HUES64 (cell line): ENCODE measurements around the gene NDUFA13.
A peak's percentile ranks its signal among the peaks of the same experiment; 100 is the strongest.

ENCODE experiments used
- H3K27ac ChIP-seq: 2 replicates; pipeline ENCODE4 v1.7.0; 2013; ENCODE audit warnings: low read depth, low read length, inconsistent platforms
- H3K27me3 ChIP-seq: 2 replicates; pipeline ENCODE4 v1.6.1; 2013; ENCODE audit warnings: mild to moderate bottlenecking, low read length; ENCODE audit not compliant: insufficient read depth
- H3K36me3 ChIP-seq: 2 replicates; pipeline ENCODE4 v1.6.1; 2013; ENCODE audit warnings: mild to moderate bottlenecking, low read length; ENCODE audit not compliant: insufficient read depth
- H3K4me1 ChIP-seq: 2 replicates; pipeline ENCODE4 v1.6.1; 2013; ENCODE audit warnings: mild to moderate bottlenecking, low read length, moderate library complexity; ENCODE audit not compliant: insufficient read depth
- H3K4me3 ChIP-seq: 2 replicates; pipeline ENCODE4 v1.5.1; 2013; ENCODE audit warnings: mild to moderate bottlenecking, low read length, moderate library complexity
- H3K9ac ChIP-seq: 2 replicates; pipeline ENCODE4 v1.6.1; 2013; ENCODE audit warnings: mild to moderate bottlenecking, low read depth, low read length
- H3K9me3 ChIP-seq: 2 replicates; pipeline ENCODE4 v1.6.1; 2013; ENCODE audit warnings: low read depth, low read length; ENCODE audit not compliant: insufficient read depth
- WGBS: fragments of 150-250, 120-280 bp; methylation state at CpG from one replicate; pipeline ENCODE4 v1.1.7; 2013; ENCODE audit warnings: missing lambda C conversion rate; 5-methylcytosine and 5-hydroxymethylcytosine counted together

NDUFA13 gene

DNA sequence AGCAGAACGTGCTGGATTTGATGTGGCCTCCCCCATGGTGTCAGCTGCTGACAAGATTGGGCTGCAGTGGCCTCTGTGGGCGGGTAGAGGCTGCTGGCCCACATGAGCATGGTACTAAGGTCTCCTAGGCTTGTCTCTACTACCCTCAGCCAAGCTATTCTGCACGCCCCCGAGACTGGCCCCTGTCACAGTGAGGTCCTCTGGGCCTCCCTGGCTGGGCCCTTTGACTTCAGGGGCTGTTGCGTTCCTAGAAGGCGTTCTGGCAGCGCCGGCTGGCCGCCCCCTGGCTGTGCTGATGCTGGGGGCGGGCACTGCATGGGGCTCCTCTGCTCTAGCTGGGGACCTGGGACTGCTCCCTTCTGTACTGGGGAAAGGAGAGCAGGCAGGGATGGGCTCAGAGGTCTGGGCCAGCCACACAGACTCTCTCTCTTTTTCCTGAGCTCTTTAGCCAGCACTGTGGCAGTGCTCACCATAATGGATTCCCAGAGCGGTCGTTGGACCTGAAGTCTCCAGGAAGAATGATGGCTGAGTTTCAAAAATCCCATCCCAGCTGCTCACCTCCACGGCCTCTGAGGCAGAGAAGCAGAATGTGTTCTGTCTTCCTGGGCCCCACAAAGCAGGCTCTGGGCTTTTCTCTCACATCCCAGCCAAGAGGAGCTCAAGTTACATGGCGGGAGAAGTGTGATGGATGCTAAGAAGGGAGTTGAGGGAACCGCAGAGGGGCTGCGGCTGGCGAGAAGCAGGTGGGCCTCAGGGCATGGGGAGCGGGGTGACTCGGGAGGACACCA lies 33.0 kb upstream of the NDUFA13 start:
- Histone ChIP-seq H3K36me3 (peaks cover 36% of the 10 kb centered on the region), H3K9ac (no peak overlapping the region), H3K27me3 (no peaks in the 10 kb centered on the region), H3K4me3 (no peak overlapping the region), H3K9me3 (no peaks in the 10 kb centered on the region), H3K4me1 (peaks cover 16% of the 10 kb centered on the region), H3K27ac (no peak overlapping the region)
- 93% methylated on average over 19 of the region's 19 CpGs for WGBS

DNA sequence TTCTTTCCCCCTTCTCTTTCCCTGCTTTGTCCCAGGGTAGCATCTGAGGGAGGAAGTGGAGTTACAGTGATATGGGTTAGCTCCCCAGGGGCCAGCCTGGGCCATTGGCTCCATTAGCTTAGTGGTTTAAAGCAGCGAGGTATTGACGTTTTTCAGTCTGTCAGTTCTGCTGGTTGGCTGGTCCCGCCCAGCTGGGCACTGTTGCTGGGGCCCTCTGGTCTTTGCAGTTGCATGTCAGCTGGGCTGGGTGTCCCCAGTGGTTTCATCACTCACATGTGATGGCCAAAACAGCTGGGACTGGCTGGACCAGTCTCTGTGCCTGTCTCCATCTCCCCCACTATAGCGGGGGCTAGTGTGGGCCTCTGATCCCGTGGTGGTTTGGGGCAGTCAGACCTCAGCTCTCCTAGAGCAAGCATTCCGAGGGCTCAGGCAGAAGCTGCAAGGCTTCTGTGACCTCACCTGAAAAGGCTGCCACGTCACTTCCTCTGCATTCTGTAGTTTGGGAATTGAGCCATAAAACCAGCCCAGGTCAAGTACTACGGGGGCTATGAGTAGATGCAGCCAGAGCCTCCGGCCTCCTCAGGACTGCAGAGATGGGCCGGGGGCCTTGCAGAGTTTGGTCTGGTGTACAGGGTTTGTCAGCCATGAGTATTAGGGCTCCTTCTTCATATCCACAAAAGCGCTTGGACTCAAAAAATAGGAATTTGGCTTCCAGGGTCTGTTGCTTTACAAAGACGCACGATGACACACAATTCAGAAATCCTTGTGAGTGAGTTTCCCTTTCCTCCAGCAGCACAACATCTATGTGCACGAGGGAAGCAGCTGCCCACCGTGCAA lies 30.6 kb upstream of the NDUFA13 start:
- H3K27me3 ChIP-seq, result no peaks in the 10 kb centered on the region
- 91% methylated on average over 15 of the region's 15 CpGs for WGBS
- H3K4me1 ChIP-seq, result peaks cover 37% of the 10 kb centered on the region
- peaks cover 26% of the 10 kb centered on the region for H3K36me3 ChIP-seq
- no peaks in the 10 kb centered on the region for H3K9me3 ChIP-seq
- H3K4me3 ChIP-seq, result no peak overlapping the region
- 0 out of 2 replicates have a peak overlapping the region, but pooled peaks have one; percentile 16 for H3K9ac ChIP-seq
- H3K27ac ChIP-seq, result peak overlapping the region; percentile 42; the same call in 1 of the 2 replicates

GRCh38 chr19:19485998-19486290 lies 30.1 kb upstream of the NDUFA13 start:
- Histone ChIP-seq H3K9me3 (no peaks in the 10 kb centered on the region), H3K27ac (no peak overlapping the region), H3K36me3 (peaks cover 24% of the 10 kb centered on the region), H3K9ac (no peak overlapping the region), H3K4me3 (no peak overlapping the region), H3K4me1 (peaks cover 37% of the 10 kb centered on the region), H3K27me3 (no peaks in the 10 kb centered on the region)
- WGBS, result 92% methylated on average over 5 of the region's 5 CpGs

DNA sequence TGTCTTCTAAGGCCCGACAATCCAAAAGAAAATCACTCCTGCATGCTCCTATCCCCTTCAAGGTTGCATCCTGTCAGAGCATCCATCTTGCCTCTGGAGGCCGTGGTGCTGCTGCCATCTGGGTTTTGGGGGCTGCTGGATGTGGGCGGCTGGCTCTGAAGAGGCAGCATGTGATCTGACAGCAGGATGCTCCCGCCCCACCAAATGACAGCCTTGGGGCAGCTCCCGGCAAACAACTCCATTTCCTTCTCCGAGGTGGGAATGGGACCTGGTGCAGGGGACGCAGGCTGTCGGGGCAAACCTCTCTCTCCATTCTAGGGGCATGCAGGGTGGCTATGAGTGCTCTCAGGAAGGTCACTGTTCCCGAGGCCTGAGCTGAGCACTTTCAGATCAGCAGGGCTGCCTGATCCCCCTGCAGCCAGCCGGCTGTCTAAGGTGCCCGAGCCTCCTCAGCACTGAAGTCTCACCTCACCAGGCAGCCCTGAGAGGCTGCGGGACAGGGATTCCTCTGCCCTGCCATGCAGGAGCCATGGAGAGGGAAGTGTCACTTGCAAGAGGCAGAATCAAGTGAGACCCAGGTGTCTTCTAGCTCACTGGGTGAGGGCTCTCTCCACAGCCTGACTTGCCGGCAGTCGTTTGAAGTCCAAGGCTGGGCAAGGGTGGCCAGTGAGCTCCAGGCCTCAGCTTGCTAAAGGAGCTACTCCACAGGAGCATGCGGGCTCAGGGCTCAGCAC lies 29.5 kb upstream of the NDUFA13 start:
- Histone ChIP-seq H3K36me3 (peaks cover 24% of the 10 kb centered on the region), H3K4me1 (peaks cover 37% of the 10 kb centered on the region), H3K27ac (no peak overlapping the region), H3K4me3 (no peak overlapping the region), H3K27me3 (no peaks in the 10 kb centered on the region), H3K9ac (no peak overlapping the region; the same call in 1 of the 2 replicates), H3K9me3 (no peaks in the 10 kb centered on the region)
- 90% methylated on average over 15 of the region's 15 CpGs for WGBS

DNA sequence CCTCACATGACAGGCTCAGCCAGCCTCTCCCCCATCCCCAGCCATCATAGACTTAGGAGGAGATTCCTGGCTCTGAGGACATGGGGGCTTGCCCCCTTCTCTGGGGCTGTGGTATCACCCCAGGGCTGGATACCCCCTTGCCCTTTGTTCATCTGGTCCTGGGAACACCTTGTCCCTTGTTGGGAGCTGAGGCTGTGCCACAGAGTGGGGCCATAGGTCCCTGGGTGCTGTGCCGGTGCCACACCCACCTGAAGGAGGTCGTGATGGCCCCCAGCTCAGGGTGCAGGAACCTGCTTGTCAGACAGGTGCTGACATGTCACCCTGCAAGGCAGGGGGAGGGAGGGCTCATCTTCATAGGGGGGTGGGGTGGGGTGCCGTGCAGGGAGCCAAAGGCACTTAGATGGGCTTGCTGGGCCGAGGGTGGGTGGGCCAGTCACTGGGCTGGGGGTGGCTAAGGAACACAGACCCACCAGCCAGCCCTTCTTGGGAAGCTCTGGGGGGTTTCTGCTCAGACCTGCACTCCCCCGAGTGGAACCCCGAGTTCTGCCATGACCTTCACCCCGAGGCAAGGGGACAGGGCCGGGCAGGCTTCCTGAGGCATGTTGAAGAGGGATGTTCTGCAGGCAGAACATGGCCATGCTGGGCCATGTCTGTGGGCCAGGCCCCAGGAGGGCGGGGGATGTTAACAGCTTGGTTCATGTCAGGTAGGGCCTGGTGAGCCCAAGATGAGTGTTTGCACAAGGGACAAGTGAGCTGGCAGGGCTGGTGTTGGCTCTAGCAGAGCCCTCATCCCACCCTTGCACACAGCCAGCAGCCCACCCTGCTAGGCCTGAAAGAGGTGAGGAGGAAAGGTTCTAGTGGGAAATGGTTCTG lies 28.7 kb upstream of the NDUFA13 start:
- H3K4me3 ChIP-seq, result no peak overlapping the region
- H3K9ac ChIP-seq, result peak overlapping the region; percentile 20; the same call in 1 of the 2 replicates
- H3K4me1 ChIP-seq, result peaks cover 37% of the 10 kb centered on the region
- 93% methylated on average over 9 of the region's 9 CpGs for WGBS
- peaks cover 23% of the 10 kb centered on the region for H3K36me3 ChIP-seq
- H3K27ac ChIP-seq, result peak overlapping the region; percentile 84; the same call in 1 of the 2 replicates
- no peaks in the 10 kb centered on the region for H3K27me3 ChIP-seq
- H3K9me3 ChIP-seq, result no peaks in the 10 kb centered on the region

DNA sequence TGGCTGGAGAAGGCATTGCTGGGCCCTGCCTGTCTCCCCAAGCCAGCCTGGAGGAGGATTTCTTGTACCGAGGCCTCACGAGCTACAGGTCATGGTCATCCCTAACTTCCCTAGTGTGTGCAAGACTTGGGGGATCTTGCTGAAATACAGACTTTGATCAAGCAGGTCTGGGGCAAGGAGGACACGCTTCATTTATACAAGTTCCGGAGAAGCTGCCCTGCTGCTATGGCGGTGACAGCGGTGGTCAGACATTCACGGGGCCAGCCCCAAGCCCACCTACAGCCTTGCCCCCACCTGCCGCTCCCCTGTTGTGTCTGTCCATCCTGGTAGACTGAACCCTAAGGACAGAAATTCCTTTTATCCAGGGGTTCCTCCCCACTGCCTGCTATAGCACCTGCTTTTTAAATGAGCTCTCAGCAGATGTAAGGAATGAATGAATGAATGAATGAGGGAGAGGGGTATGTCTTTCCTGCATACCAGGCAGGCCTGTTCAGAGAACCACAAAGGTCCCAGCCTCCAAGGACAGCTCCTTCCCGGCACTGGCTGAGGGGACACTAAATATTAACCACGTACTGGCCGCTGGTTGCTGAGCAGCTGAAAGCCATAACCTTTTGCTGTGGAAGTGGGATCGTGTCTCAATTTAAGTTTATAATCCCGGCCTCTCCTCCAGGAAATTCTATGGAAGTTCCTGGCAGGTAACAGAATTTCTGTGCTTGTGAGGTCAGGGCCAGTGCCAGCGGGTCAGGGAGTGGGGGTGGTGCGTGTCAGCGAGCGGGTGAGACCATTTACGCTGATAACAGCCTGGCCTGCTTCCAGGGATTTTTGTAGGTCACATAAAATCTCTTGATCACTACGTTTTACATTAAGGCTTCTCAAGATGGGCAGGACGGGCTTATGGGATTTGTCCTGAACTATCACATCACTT lies 27.8 kb upstream of the NDUFA13 start:
- Histone ChIP-seq H3K9me3 (no peaks in the 10 kb centered on the region), H3K9ac (peak overlapping the region; percentile 47; the same call in 1 of the 2 replicates), H3K36me3 (peaks cover 25% of the 10 kb centered on the region), H3K27me3 (no peaks in the 10 kb centered on the region), H3K4me3 (no peak overlapping the region), H3K4me1 (peaks cover 37% of the 10 kb centered on the region), H3K27ac (peak overlapping the region; percentile 84)
- WGBS, result 83% methylated on average over 20 of the region's 20 CpGs

- Histone ChIP-seq H3K27ac (peak overlapping the region; percentile 88), H3K4me3 (no peak overlapping the region)
Observed at GRCh38 chr19:19488875-19489690, 26.9 kb upstream of the NDUFA13 start.

GRCh38 chr19:19489804-19490204 lies 26.2 kb upstream of the NDUFA13 start:
- Histone ChIP-seq H3K27ac (peak overlapping the region; percentile 88), H3K36me3 (peaks cover 35% of the 10 kb centered on the region), H3K4me3 (no peak overlapping the region), H3K4me1 (peaks cover 37% of the 10 kb centered on the region), H3K9ac (no peak overlapping the region), H3K9me3 (no peaks in the 10 kb centered on the region), H3K27me3 (no peaks in the 10 kb centered on the region)
- 87% methylated on average over 9 of the region's 9 CpGs for WGBS

More at GRCh38 chr19:19488875-19489690, 26.9 kb upstream of the NDUFA13 start:
- no peaks in the 10 kb centered on the region for H3K9me3 ChIP-seq
- H3K4me1 ChIP-seq, result peaks cover 37% of the 10 kb centered on the region
- 57% methylated on average over 14 of the region's 14 CpGs for WGBS
- H3K36me3 ChIP-seq, result peaks cover 28% of the 10 kb centered on the region
- H3K9ac ChIP-seq, result peak overlapping the region; percentile 47
- H3K27me3 ChIP-seq, result no peaks in the 10 kb centered on the region

DNA sequence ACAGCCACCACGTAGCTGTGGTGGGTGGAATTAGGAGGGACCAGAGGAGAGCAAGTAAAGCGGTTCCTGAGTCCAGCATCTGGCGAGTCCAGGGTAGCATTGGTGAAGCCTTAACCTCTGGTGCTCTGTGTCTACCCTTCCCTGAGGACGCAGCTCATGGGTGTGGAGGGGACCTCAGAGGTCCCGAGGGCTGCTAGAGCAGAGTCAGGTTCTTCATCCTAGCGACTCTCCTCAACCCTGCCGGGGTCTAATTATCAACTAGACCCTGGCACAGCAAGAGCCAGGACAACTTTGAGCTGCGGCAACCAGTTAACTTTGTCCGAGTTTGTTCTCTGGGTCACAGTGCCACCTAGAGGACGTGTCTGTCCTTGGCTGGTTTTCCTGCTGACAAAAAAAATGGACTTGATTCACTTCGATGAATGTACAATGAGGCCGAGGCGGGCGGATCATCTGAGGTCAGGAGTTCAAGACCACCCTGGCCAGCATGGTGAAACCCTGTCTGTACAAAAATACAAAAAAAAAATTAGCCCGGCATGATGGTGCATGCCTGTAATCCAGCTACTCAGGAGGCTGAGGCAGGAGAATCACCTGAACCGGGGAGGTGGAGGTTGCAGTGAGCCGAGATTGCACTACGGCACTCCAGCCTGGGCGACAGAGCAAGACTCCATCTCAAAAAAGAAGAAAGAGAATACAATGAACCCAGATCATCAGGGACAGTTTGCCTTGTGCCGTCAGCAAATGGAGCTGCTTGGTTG lies 25.6 kb upstream of the NDUFA13 start:
- peaks cover 33% of the 10 kb centered on the region for H3K4me1 ChIP-seq
- no peak overlapping the region for H3K9ac ChIP-seq
- WGBS, result 59% methylated on average over 20 of the region's 20 CpGs
- H3K27ac ChIP-seq, result peak overlapping the region; percentile 88
- no peaks in the 10 kb centered on the region for H3K27me3 ChIP-seq
- no peak overlapping the region for H3K4me3 ChIP-seq
- H3K36me3 ChIP-seq, result peaks cover 38% of the 10 kb centered on the region
- no peaks in the 10 kb centered on the region for H3K9me3 ChIP-seq
